ENCODE data around the gene DHRS13. TPM values are rescaled to one million over a fixed set of nuclear protein-coding genes. Genes with fewer than 3 reads are reported as not detected.
A peak's percentile ranks its signal among the peaks of the same experiment; 100 is the strongest.

The DHRS13 gene
- polyA plus RNA-seq, 1 experiment = 2.8 TPM

DNA sequence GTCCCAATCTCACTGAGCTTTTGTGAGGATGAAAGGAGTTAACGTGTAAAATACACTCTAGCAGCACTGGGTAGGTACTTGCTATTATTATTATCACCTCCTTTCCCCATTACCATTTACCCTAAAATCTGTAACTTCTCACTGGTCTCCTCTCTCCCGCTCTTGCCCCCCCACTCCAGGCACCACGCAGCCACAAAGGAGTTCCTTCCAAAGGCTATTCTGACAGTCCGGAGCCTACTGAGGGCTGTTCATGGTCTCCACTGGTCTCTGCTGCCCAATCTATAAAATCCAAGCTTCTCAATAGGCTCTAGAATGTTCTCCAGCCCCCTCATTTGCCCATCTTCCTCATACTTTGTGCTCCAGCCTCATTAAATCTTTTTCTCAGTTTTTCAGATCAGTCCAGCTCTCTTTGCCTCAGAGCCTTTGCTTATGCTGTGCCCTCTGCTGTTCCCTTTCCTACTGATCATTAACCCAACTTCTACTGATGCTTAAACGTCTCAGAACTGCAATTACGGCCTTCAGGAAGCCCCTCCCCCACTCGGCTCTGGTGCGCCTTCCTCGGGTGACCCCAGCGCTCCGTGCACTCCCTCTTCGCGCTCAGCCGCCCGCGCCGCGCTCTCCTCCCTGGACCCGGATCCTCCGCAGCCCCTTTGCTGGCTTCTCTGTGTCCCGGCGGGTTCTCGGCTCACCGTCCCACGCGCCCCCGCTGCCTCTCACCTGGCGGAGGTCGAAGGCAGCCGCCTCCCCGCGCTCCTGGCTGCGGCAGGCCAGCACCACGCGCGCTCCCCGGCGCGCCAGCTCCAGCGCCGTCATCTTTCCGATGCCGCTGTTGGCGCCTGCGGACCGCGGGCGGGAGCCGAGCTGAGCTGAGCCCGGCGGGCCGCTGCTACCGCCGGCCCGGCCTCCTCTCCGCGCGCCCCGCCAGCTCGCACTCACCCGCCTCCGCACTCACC, 737 bp downstream of the DHRS13 start:
- ChIA-PET CTCF (interaction anchor here (0.6 to 3.4 kb wide), 17 partner anchors 10 to 279 kb away, joined by 3 to 22 read pairs (median 4); no protein-coding TSS in a partner anchor), POLR2A (no interaction called here)
- Histone ChIP-seq H3K27me3 (ENCODE audit: control insufficient read depth, insufficient read depth, low read length) (no peaks in the 10 kb centered on the region), H3K36me3 (ENCODE audit: control insufficient read depth, insufficient read depth, low read length) (peaks cover 10% of the 10 kb centered on the region), H3K4me3 (ENCODE audit: low read depth, low read length) (peak overlapping the region; percentile 57)
- TF ChIP-seq CTCF (IDR thresholded peaks at IDR 0.05; ENCODE audit: insufficient read depth, low read depth, low read length) = no peak
- DNase-seq (ENCODE audit: low read depth) = no peak

DNA sequence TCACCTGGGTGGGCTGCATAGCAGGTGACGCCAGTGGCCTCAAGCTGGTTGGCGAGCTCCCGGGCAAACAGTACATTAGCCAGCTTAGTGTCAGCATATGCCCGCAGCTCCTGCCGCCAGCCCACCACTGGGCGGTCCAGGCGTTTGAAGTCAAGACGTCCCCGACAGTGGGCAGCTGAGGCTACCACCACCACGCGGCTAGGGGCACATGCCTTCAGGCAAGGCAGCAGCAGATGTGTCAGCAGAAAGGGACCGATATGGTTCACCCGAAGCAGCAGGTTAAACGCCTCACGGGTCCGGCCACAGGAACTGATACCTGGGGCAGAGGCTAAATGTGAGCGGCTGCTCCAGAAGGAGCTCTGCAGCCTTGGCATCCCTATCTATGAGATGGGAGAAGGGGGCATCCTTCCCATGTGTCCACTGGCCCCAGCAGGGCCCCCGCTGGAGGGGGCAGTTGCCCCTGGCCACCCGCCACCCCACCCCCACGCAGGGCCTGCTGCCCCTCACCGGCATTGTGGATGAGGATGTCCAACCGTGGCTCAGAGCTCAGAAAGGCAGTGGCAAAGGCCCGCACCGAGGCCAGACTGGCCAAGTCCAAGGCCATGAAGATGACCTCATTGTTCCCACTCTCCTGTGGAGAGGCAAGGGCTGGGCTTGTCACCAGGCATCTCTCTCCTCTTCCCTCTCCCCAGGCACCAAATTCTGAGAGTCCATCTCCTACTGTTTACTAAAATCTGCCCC, 1.7 kb downstream of the DHRS13 start:
- no peak for DNase-seq (ENCODE audit: low read depth)
- no peak for TF ChIP-seq CTCF (IDR thresholded peaks at IDR 0.05; ENCODE audit: insufficient read depth, low read depth, low read length)
- CTCF ChIA-PET = interaction anchor here (0.6 to 3.4 kb wide), 8 partner anchors 15 to 671 kb away, joined by 3 to 22 read pairs (median 4); no protein-coding TSS in a partner anchor
- POLR2A ChIA-PET = no interaction called here
- H3K36me3 ChIP-seq (ENCODE audit: control insufficient read depth, insufficient read depth, low read length) = peaks cover 2% of the 10 kb centered on the region; the same call in 1 of the 2 replicates
- no peaks in the 10 kb centered on the region for H3K27me3 ChIP-seq (ENCODE audit: control insufficient read depth, insufficient read depth, low read length)
- no peak overlapping the region for H3K4me3 ChIP-seq (ENCODE audit: low read depth, low read length)

DNA sequence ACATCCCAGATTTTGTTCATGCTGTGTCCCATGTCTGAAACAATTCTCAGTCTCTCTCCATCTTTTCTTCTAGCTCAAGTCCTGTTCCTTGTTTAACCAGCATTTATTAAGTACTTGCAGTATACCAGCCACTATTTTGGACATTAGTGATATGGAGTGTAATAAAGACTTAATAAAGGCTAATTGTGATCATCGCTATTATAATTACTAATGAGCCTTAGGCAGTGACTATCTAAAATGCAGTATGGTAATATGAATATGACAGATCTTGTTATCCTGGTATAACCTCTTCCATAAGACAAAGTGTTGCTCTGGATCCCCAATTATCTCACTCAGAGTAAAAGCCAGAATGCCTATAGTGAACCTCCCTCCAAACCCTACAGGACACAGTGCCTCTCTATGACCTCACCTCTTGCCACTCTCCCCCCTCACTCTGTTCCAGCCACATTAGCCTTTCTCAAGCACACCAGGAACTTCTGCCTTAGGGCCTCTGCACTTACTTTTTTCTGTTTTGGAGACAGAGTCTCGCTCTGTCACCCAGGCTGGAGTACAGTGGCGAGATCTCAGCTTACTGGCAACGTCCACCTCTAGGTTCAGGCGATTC, 3.6 kb downstream of the DHRS13 start:
- Histone ChIP-seq H3K27me3 (ENCODE audit: control insufficient read depth, insufficient read depth, low read length) (no peaks in the 10 kb centered on the region), H3K4me3 (ENCODE audit: low read depth, low read length) (no peak overlapping the region), H3K36me3 (ENCODE audit: control insufficient read depth, insufficient read depth, low read length) (no peaks in the 10 kb centered on the region)
- ChIA-PET CTCF (interaction anchor here (0.7 to 1.8 kb wide), 7 partner anchors 9 to 172 kb away, joined by 3 to 9 read pairs (median 3); partner anchors contain the start of gene TLCD1), POLR2A (interaction anchor here (0.6 kb wide), 1 partner anchor 174 kb away, joined by 3 read pairs; no protein-coding TSS in a partner anchor)
- no peak for TF ChIP-seq CTCF (IDR thresholded peaks at IDR 0.05; ENCODE audit: insufficient read depth, low read depth, low read length)
- no peak for DNase-seq (ENCODE audit: low read depth)

GRCh38 chr17:28898527-28898955, 4.3 kb downstream of the DHRS13 start:
- H3K36me3 ChIP-seq (ENCODE audit: control insufficient read depth, insufficient read depth, low read length) = no peaks in the 10 kb centered on the region
- POLR2A ChIA-PET = interaction anchor here (0.6 to 0.7 kb wide), 2 partner anchors 71 to 170 kb away, joined by 3 to 5 read pairs; no protein-coding TSS in a partner anchor
- no peak for TF ChIP-seq CTCF (IDR thresholded peaks at IDR 0.05; ENCODE audit: insufficient read depth, low read depth, low read length)

More at GRCh38 chr17:28898527-28898955, 4.3 kb downstream of the DHRS13 start:
- H3K27me3 ChIP-seq (ENCODE audit: control insufficient read depth, insufficient read depth, low read length) = no peaks in the 10 kb centered on the region
- H3K4me3 ChIP-seq (ENCODE audit: low read depth, low read length) = no peak overlapping the region
- DNase-seq (ENCODE audit: low read depth) = no peak
- CTCF ChIA-PET = interaction anchor here (0.7 to 2.2 kb wide), 12 partner anchors 10 to 218 kb away, joined by 3 to 9 read pairs (median 5); partner anchors contain the start of gene TLCD1
